DMS153 (cell line): ENCODE data around the gene ZNF597.

ENCODE experiments used
- DNase-seq: peaks from one replicate; lab custom pipeline; 2025; lab: John Stamatoyannopoulos, UW

The ZNF597 gene

GRCh38 chr16:3443108-3444031 lies at the start of gene ZNF597, which contains the start of gene NAA60:
Gene ZNF597, minus strand, starts transcription at chr16:3443504. Its CDS starts 351 bp downstream, at chr16:3443153.
Gene NAA60, plus strand, starts transcription at chr16:3443680. Its CDS starts 32,548 bp downstream, at chr16:3476228.
- peak; percentile 90 for DNase-seq

- DNase-seq: no peak
These were observed 49.1 kb upstream of the ZNF597 start for GRCh38 chr16:3492356-3492755.

- no peak for DNase-seq
These were observed 47.8 kb upstream of the ZNF597 start for GRCh38 chr16:3490911-3491629.

GRCh38 chr16:3488801-3489200 lies 45.5 kb upstream of the ZNF597 start:
- DNase-seq: no peak

GRCh38 chr16:3487521-3488410 lies 44.5 kb upstream of the ZNF597 start:
- DNase-seq: no peak

GRCh38 chr16:3486506-3487215 lies 43.4 kb upstream of the ZNF597 start:
- no peak for DNase-seq

- no peak for DNase-seq
These were observed 42.7 kb upstream of the ZNF597 start for GRCh38 chr16:3485821-3486505.

- no peak for DNase-seq
These were observed 41.9 kb upstream of the ZNF597 start for GRCh38 chr16:3485097-3485745.

GRCh38 chr16:3484318-3485096 lies 41.2 kb upstream of the ZNF597 start:
- DNase-seq: no peak

GRCh38 chr16:3482659-3483241 lies 39.4 kb upstream of the ZNF597 start:
- DNase-seq: no peak

- DNase-seq: no peak
These were observed 38.7 kb upstream of the ZNF597 start for GRCh38 chr16:3481696-3482658.

- DNase-seq: no peak
These were observed 37.8 kb upstream of the ZNF597 start for GRCh38 chr16:3480901-3481695.

- DNase-seq: no peak
These were observed 36.4 kb upstream of the ZNF597 start for GRCh38 chr16:3479654-3480216.

GRCh38 chr16:3478242-3478925 lies 35.1 kb upstream of the ZNF597 start:
- no peak for DNase-seq

- no peak for DNase-seq
These were observed 33.1 kb upstream of the ZNF597 start for GRCh38 chr16:3476409-3476808.
